Measurements from ENCODE around the gene CLPTM1L.
"Not testable (repeated sequence)": the region's sequence is repeated elsewhere in the genome, so short reads cannot be mapped to it uniquely, and the experiment has no call there.

DNA sequence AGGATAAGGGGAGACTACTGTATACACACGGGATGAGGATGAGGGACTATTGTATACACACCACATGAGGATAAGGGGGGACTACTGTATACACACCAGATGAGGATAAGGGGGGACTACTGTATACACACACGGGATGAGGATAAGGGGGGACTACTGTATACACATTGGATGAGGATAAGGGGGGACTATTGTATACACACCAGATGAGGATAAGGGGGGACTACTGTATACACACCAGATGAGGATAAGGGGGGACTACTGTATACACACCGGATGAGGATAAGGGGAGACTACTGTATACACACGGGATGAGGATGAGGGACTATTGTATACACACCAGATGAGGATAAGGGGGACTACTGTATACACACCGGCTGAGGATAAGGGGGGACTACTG, 11.6 kb downstream of the CLPTM1L start:
- TF ChIP-seq CTCF, POLR2A (IDR thresholded peaks at IDR 0.05): not testable (repeated sequence)
